GM18870 (cell line): ENCODE measurements around the gene TBC1D9.

Source experiments
- ATAC-seq: cut with Tn5 transposase; IDR thresholded peaks from one replicate; pipeline ENCODE4 v1.9.1; 2021; ENCODE audit warnings: moderate library complexity; ENCODE audit not compliant: unreplicated experiment

Gene TBC1D9

GRCh38 chr4:140726776-140727500 is 29.2 kb downstream of the TBC1D9 start:
- no peak for ATAC-seq

GRCh38 chr4:140725556-140725955 is 30.6 kb downstream of the TBC1D9 start:
- ATAC-seq, result no peak

GRCh38 chr4:140724760-140725159 is 31.4 kb downstream of the TBC1D9 start:
- ATAC-seq, result no peak

GRCh38 chr4:140720387-140721304 is 35.5 kb downstream of the TBC1D9 start:
- peak; percentile 39 for ATAC-seq

DNA sequence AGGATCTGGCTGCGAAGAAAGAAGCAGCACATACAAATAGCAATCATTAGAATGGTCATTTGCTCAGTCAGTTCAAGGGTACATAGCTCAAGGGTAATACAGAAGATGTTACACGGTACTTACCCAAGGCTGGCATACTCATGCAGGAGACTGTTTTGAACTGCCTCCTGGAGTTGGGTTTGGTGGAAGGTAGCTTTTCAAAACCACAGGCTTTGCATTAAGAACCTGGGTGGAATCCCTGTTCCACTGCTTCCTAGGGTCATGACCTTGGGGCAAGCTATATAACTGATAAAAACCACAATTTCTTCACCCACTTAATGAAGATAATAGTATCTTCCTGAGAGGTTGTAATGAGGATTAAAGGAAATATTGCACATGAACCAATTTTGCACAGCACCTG is 36.5 kb downstream of the TBC1D9 start:
- ATAC-seq, result peak; percentile 51

DNA sequence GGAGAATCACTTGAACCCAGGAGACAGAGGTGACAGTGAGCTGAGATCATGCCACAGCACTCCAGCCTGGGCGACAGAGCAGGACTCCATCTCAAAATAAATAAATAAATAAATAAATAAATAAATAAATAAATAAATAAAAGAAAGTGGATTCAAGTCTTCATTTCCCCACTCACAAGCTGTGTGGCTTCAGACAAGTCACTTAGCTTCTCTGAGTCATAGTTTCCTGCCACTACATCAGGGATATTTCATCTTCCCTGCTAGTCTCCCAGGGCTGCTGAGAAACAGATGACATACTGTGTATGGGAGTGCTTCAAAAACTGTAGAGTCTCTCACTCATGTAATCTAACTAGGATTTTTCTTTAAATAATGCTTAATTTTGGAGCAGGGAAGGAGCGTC is 37.2 kb downstream of the TBC1D9 start:
- no peak for ATAC-seq

- no peak for ATAC-seq
These were observed 37.8 kb downstream of the TBC1D9 start for GRCh38 chr4:140718241-140718952.

- no peak for ATAC-seq
These were observed 38.9 kb downstream of the TBC1D9 start for GRCh38 chr4:140717313-140717712.

GRCh38 chr4:140715119-140715518 is 41.1 kb downstream of the TBC1D9 start:
- ATAC-seq, result no peak

DNA sequence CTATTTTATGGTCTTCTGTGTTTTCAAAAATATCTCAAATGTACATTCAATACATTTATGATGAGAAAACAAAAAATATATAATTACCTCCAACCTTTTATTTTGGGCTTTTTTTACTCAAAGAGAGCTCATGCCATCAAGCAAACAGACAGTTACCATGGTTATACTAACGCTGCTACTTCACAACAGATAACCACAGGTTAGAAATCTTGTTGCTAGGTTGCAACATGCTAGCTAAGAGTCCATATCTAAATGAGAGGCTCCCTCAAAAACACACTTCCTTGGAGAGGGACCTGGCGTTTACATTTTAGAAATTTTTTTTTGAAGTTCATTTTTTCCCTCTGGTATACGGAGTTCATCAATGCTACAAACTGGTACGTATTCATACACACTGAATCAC is 44.3 kb downstream of the TBC1D9 start:
- ATAC-seq, result no peak

- no peak for ATAC-seq
These were observed 45.1 kb downstream of the TBC1D9 start for GRCh38 chr4:140710908-140711622.

DNA sequence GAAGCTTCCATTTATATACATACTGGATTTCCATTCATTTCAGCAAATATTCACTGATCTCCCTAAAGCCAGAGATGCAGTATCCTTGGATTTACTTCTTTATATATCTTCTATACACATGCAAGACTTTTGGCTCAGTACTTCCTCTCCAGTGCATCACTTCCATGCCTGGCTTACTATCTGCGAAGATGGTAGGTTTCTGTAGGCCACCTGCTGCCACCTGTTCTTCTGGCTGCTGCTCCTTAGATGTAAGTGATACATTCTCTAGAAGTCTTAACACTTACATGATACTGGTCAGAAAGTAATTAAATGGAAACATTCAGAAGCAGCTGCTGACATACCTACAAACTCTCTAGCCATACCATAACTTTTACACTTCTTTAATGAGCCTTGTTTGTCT is 48.9 kb downstream of the TBC1D9 start:
- no peak for ATAC-seq

DNA sequence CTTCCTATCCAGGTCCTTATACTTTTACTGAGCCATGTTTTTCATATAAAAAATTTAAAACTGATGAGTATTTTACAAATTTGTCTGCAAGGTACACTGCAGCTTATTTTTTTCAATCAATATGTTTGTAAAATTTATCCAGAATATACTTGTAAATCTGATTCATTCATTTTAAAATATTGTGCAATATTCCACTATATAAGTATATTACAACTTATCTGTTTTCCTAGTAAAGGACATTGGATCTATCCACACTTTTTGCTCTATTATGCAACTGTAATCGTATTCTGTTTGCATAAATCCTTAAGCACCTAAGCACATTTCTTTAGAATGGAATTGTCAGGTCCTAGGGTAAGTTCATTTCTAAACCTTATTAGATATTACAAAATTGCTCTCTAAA is 49.5 kb downstream of the TBC1D9 start:
- no peak for ATAC-seq

GRCh38 chr4:140706276-140706625 is 49.9 kb downstream of the TBC1D9 start:
- no peak for ATAC-seq

GRCh38 chr4:140705625-140706275 is 50.4 kb downstream of the TBC1D9 start:
- no peak for ATAC-seq

DNA sequence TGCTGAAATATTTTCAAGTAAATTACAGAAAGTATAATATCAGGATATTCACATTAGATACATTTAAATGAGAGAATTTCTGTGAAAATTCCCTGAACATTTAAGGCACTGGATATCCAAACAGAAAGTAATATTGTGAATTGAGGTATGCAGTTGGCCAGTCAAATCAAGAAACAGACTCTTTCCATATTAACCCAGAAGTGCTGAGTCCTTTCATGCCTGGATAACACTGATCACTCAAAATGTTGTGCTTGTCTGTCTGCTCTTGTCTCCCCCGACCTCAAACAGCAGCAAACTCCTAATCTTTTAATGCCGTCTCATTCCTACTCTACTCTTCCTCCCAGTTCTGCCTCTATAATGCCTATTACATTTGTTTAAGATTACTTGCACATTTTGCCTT is 51.2 kb downstream of the TBC1D9 start:
- ATAC-seq, result peak; percentile 76

- ATAC-seq, result peak; percentile 19
These were observed 51.7 kb downstream of the TBC1D9 start for GRCh38 chr4:140704392-140704960.

- ATAC-seq, result no peak
These were observed 52.7 kb downstream of the TBC1D9 start for GRCh38 chr4:140703463-140703862.

DNA sequence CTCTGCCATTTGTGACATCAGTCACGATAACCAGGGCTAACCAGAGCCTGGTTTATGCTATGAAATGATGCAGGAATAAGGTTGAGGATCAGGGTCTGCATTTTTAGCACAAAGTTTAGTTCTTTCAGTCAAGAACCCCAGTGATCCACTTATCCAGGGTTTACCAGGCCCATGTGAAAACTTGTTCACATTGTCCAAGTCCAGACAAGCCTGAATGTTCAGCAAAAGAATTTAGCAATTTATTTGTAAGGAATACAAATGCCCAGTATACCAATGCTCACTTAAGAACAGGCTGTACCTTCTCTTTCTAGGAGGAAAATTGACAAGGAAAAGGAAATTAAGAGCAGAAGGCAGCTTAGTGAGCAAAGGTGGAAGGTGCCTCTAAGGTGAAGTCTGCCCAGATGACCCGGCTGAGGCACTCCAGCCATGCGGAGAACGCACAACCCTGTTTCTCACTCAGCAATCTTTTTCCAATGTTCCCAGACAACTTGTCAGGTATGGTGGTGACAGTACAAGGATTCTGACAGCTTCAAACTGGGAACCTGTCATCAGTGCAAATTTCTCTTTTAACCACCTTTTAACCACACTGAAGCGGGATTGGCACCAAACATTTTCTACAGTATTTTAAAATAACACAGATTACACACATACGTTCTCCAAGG is 54.0 kb downstream of the TBC1D9 start:
- no peak for ATAC-seq

DNA sequence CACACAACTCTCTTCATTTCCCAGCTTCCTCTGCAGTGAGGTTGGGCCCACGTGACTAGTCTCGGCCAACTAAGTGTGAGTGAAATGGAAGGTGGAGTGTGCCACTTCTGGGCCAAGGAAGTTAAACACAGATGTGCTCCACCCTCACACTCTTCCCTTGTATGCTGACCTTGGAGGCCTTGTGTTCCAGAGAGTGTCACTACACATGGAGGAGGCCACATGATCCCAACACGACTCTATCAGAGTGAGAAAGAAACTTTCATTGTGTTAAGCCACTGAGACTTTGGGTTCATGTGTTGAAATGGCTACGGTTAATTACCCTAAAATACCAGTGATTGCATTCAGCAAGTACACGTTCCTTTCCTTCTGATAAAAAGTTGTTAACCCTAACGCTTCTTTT is 55.1 kb downstream of the TBC1D9 start:
- ATAC-seq, result no peak
